HG03175 (cell line): Measurements from ENCODE around the gene NUTM2A.
"Not testable (repeated sequence)": the region's sequence is repeated elsewhere in the genome, so short reads cannot be mapped to it uniquely, and the experiment has no call there.

Experiments
- ATAC-seq: cut with Tn5 transposase; IDR thresholded peaks from one replicate; pipeline ENCODE4 v1.9.1; 2021; ENCODE audit warnings: mild to moderate bottlenecking, moderate library complexity; ENCODE audit not compliant: unreplicated experiment

Gene NUTM2A

GRCh38 chr10:87242192-87242591 lies 16.9 kb downstream of the NUTM2A start:
- not testable (repeated sequence) for ATAC-seq

- not testable (repeated sequence) for ATAC-seq
Measured at GRCh38 chr10:87247335-87247734, 22.1 kb downstream of the NUTM2A start.

GRCh38 chr10:87248818-87249353 lies 23.6 kb downstream of the NUTM2A start:
- ATAC-seq, result not testable (repeated sequence)

DNA sequence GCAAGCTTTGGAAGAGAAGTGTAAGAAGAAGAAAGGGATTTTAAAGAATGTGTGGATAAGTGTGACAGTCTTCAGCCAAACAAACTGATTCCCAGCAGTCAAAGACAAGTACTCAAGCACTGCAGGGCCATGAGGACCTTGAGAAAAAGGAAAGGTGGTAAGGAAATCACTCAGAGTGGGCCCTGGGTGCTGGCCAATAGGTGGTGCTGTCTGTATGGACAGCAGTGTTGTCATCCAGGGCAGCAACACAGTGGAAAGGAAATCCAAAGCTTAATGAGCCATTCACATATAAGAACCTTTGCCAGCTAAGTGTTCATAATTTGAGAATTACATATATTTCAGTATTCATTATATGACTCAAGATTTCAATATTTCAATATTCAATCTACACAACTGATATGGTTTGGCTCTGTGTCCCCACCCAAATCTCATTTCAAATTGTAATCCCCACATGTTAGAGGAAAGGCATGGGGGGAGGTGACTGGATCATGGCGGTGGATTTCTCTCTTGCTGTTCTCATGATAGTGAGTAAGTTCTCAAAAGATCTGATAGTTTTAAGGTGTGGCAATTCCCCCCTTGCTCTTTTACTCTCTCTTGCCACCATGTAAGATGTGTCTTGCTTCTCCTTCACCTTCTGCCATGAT lies 55.6 kb downstream of the NUTM2A start:
- not testable (repeated sequence) for ATAC-seq
